K562 (cell line): Measurements from ENCODE around the gene TSPAN18. TPM values are rescaled to one million over a fixed set of nuclear protein-coding genes. Genes with fewer than 3 reads are reported as not detected.

Source experiments
- ATAC-seq: fragments of 200-7000 bp; cut with Tn5 transposase; 3 replicates; pipeline ENCODE4 v1.9.1; 2020; ENCODE audit warnings: moderate library complexity
- BruUV-seq: library from RNA; stranded (reverse); fragments of 400-500 nt; replicated peaks from 2 replicates; lab custom pipeline; 2021; lab: Mats Ljungman, UMichigan
- CTCF ChIA-PET: fragments of 300-600 bp; formaldehyde crosslinking; extraction: SDS; loops from one replicate; lab custom pipeline; 2021; ENCODE audit warnings: low intra/inter-chr PET ratio; lab: Yijun Ruan, JAX
- POLR2A ChIA-PET: fragments of 300-600, 350-650 bp; sonication (Branson Sonifier 250); formaldehyde crosslinking; extraction: SDS; loops from one replicate; lab custom pipeline; 2021; ENCODE audit warnings: antibody characterized with exemption, inconsistent platforms; lab: Yijun Ruan, JAX
- DNase-seq, 4 experiments: peaks; one replicate each; pipeline versions ENCODE4 v3.0.0 to v3.0.0-alpha.2; 2011 to 2018; ENCODE audit warnings: low spot score in 3 of 4, mixed read lengths in 3 of 4; ENCODE audit errors: extremely low read depth in 1 of 4
- FAIRE-seq: peaks from 2 replicates; lab custom pipeline; 2011; peaks lifted over from hg19 to GRCh38; lab: Jason Lieb, UNC
- H2AFZ ChIP-seq: 2 replicates; pipeline ENCODE4 v1.6.0; 2011; ENCODE audit warnings: low read depth, low read length, control low read depth, inconsistent platforms
- H3K27ac ChIP-seq: fragments of 200-600 bp; 3 replicates; pipeline ENCODE4 v1.8.0; 2011; ENCODE audit warnings: low read depth, mild to moderate bottlenecking, control low read depth, inconsistent platforms, low read length, moderate library complexity, mixed read lengths; ENCODE audit errors: extremely low read depth
- H3K27me3 ChIP-seq, 2 experiments: fragments of 300-600 bp in 1 of 2; 2 replicates in 1 of 2; 3 replicates in 1 of 2; pipeline versions ENCODE4 v1.6.0 to v1.8.0; 2011; ENCODE audit warnings: inconsistent platforms in 2 of 2, low read length in 2 of 2, mild to moderate bottlenecking in 1 of 2, mixed read lengths in 1 of 2, moderate library complexity in 1 of 2; ENCODE audit not compliant: control insufficient read depth in 2 of 2, insufficient read depth in 2 of 2
- H3K36me3 ChIP-seq: fragments of 300-600 bp; 3 replicates; pipeline ENCODE4 v1.8.0; 2011; ENCODE audit warnings: mild to moderate bottlenecking, low read length, inconsistent platforms; ENCODE audit not compliant: control insufficient read depth, insufficient read depth
- H3K4me1 ChIP-seq, 2 experiments: fragments of 200-600 bp in 1 of 2; replicated peaks in 1 of 2; 2 replicates in 1 of 2; 3 replicates in 1 of 2; pipeline versions ENCODE4 v1.5.1 to v1.8.0; 2011; ENCODE audit warnings: inconsistent platforms in 2 of 2, low read length in 2 of 2, mild to moderate bottlenecking in 1 of 2, mixed read lengths in 1 of 2, moderate library complexity in 1 of 2; ENCODE audit not compliant: control insufficient read depth in 2 of 2, insufficient read depth in 2 of 2
- H3K4me2 ChIP-seq: 2 replicates; pipeline ENCODE4 v1.6.1; 2011; ENCODE audit warnings: low read length, control low read depth, inconsistent platforms, mixed read lengths; ENCODE audit not compliant: insufficient read depth
- H3K4me3 ChIP-seq: fragments of 200-600 bp; sonication (generic), shearing (Covaris generic); 2 replicates; pipeline ENCODE4 v1.5.1; 2016; ENCODE audit warnings: control low read depth, inconsistent platforms
- H3K79me2 ChIP-seq: fragments of 200-600 bp; 3 replicates; pipeline ENCODE4 v1.8.0; 2011; ENCODE audit warnings: low read length, inconsistent platforms; ENCODE audit not compliant: control insufficient read depth, insufficient read depth
- H3K9ac ChIP-seq, 2 experiments: 2 replicates each; pipeline versions ENCODE4 v1.6.0 to v1.6.1; 2011; ENCODE audit warnings: low read depth in 2 of 2, low read length in 2 of 2, control low read depth in 1 of 2, inconsistent platforms in 1 of 2, mild to moderate bottlenecking in 1 of 2, mixed read lengths in 1 of 2; ENCODE audit not compliant: insufficient read depth in 1 of 2
- H3K9me1 ChIP-seq: one replicate; pipeline ENCODE4 v1.6.0; 2011; ENCODE audit warnings: inconsistent platforms, mild to moderate bottlenecking, low read length, moderate library complexity; ENCODE audit not compliant: control insufficient read depth, insufficient read depth
- H3K9me3 ChIP-seq: replicated peaks from 2 replicates; pipeline ENCODE4 v1.5.1; 2011; ENCODE audit warnings: low read depth, low read length, inconsistent platforms; ENCODE audit not compliant: control insufficient read depth, insufficient read depth
- H4K20me1 ChIP-seq: replicated peaks from 2 replicates; pipeline ENCODE4 v1.6.1; 2011; ENCODE audit warnings: low read length, inconsistent platforms, mixed read lengths; ENCODE audit not compliant: control insufficient read depth, insufficient read depth
- ARID1B ChIP-seq: fragments of 450-650 bp; IDR thresholded peaks from 2 replicates; pipeline ENCODE4 v1.6.1; 2016; ENCODE audit warnings: antibody characterized with exemption, mild to moderate bottlenecking, inconsistent platforms
- BCLAF1 ChIP-seq, 2 experiments: fragments of 450-650 bp in 1 of 2; IDR thresholded peaks; 2 replicates each; pipeline ENCODE4 v1.6.1; 2011 to 2017; ENCODE audit warnings: low read depth in 2 of 2, antibody characterized with exemption in 1 of 2, borderline replicate concordance in 1 of 2, low read length in 1 of 2, mild to moderate bottlenecking in 1 of 2, mixed read lengths in 1 of 2; ENCODE audit not compliant: control insufficient read depth in 1 of 2
- BRF1 ChIP-seq: IDR thresholded peaks from 3 replicates; pipeline ENCODE4 v1.6.1; 2011; ENCODE audit warnings: borderline replicate concordance, mild to moderate bottlenecking; ENCODE audit not compliant: insufficient read length; ENCODE audit errors: extremely low read depth
- GATAD2B ChIP-seq: fragments of 450-650 bp; IDR thresholded peaks from 2 replicates; pipeline ENCODE4 v1.6.1; 2017; ENCODE audit warnings: mild to moderate bottlenecking, borderline replicate concordance
- LCOR ChIP-seq: sonication (generic); formaldehyde crosslinking; IDR thresholded peaks from 2 replicates; pipeline ENCODE4 v1.8.0; 2022; ENCODE audit warnings: mild to moderate bottlenecking, missing genetic modification reagents
- MCM2 ChIP-seq: fragments of 450-650 bp; IDR thresholded peaks from 2 replicates; pipeline ENCODE4 v1.6.1; 2017; ENCODE audit warnings: low read depth, mild to moderate bottlenecking
- NCOA1 ChIP-seq: fragments of 450-650 bp; IDR thresholded peaks from 2 replicates; pipeline ENCODE4 v1.6.1; 2016; ENCODE audit warnings: low read depth
- RBM22 ChIP-seq: fragments of 200-400 bp; formaldehyde crosslinking; IDR thresholded peaks from 2 replicates; pipeline ENCODE4 v1.6.1; 2018; ENCODE audit warnings: low read length, low read depth; ENCODE audit not compliant: poor library complexity, severe bottlenecking
- SAFB2 ChIP-seq: fragments of 200-400 bp; formaldehyde crosslinking; IDR thresholded peaks from 2 replicates; pipeline ENCODE4 v1.6.1; 2018; ENCODE audit warnings: borderline replicate concordance, low read length, low read depth, moderate library complexity; ENCODE audit not compliant: severe bottlenecking
- SREBF2 ChIP-seq: sonication (generic); formaldehyde crosslinking; IDR thresholded peaks from 2 replicates; pipeline ENCODE4 v1.4.0; 2020; ENCODE audit warnings: mild to moderate bottlenecking, missing genetic modification reagents
- STAT5A ChIP-seq: IDR thresholded peaks from 2 replicates; pipeline ENCODE4 v1.6.1; 2012; ENCODE audit warnings: low read length, inconsistent platforms, borderline replicate concordance
- TEAD1 ChIP-seq, 2 experiments: fragments of 450-650 bp in 1 of 2; sonication (generic) in 1 of 2; formaldehyde crosslinking; IDR thresholded peaks; 2 replicates each; pipeline versions ENCODE4 v1.4.0 to v1.8.0; 2020 to 2022; ENCODE audit warnings: mild to moderate bottlenecking in 2 of 2, missing genetic modification reagents in 1 of 2
- ZNF133 ChIP-seq: fragments of 250-450 bp; sonication (Bioruptor Pico); IDR thresholded peaks from 2 replicates; pipeline ENCODE4 v1.4.0; 2020; ENCODE audit warnings: mild to moderate bottlenecking
- ZNF384 ChIP-seq: IDR thresholded peaks from 2 replicates; pipeline ENCODE4 v1.6.1; 2012; ENCODE audit warnings: low read depth, low read length, improper control_type of control experiment
- WGBS: fragments of 100-300 bp; shearing (Covaris generic); methylation state at CpG from one replicate; pipeline ENCODE4 v1.1.6; 2016; ENCODE audit warnings: low coverage, mixed read lengths; ENCODE audit not compliant: insufficient coverage; ENCODE audit errors: missing lambda C conversion rate; 5-methylcytosine and 5-hydroxymethylcytosine counted together
- in situ Hi-C: fragments of 300-500 bp; cut with MboI; formaldehyde crosslinking; loops from 4 replicates; pipeline ENCODE4 v1.15.0; 2018; ENCODE audit warnings: inconsistent platforms, mixed read lengths
- intact Hi-C: fragments of 100-400 bp; cut with micrococcal nuclease; formaldehyde crosslinking; loops from 2 replicates; pipeline ENCODE4 v1.14.2; 2022
- polyA plus RNA-seq, 8 experiments: library from polyadenylated mRNA; depleted of rRNA in 4 of 8; stranded (reverse) in 5 of 8; unstranded in 3 of 8; fragments of >200 nt; fragmentation: Nextera tagmentation in 2 of 8; fragmentation: Illumina TruSeq in 1 of 8; extraction: Ambion mirVana in 2 of 8; extraction: Trizol in 1 of 8; gene quantifications; 2 replicates each; pipeline versions ENCODE4 v1.2.1 to v1.2.3, GENCODE V29; 2011 to 2014; ENCODE audit warnings: inconsistent platforms in 1 of 8, missing spikeins in 1 of 8
- total RNA-seq, 7 experiments: library from RNA; depleted of rRNA in 6 of 7; stranded (reverse); fragments of >200 nt in 6 of 7; fragmentation: Illumina TruSeq in 2 of 7; extraction: Trizol in 2 of 7; gene quantifications; 2 replicates each; pipeline versions ENCODE4 v1.2.1 to v1.2.3, GENCODE V29; 2011 to 2021; ENCODE audit warnings: low replicate concordance in 1 of 7

Gene TSPAN18
- total and polyA plus RNA-seq, 9 of the 15 experiments (the other 6 are each of a cell fraction or from before 2014, with no cell fraction given) = 0.17 to 0.35 (median 0.22) TPM; not detected in 4

- TF ChIP-seq ZNF133 (CRISPR knock-in tag) = no peak
- TF ChIP-seq ARID1B = no peak
- TF ChIP-seq SAFB2 = no peak
- no peak for TF ChIP-seq GATAD2B
- no peak for TF ChIP-seq STAT5A
These were observed 225.3 kb downstream of the TSPAN18 start (continued) for GRCh38 chr11:44952082-44952481.

- Histone ChIP-seq H3K79me2 (no peaks in the 10 kb centered on the region), H3K4me1 (peaks cover 0 to 28% of the 10 kb centered on the region in 2 experiments; a peak in 4 of 5 replicates), H3K4me2 (no peak overlapping the region), H3K9me3 (no peaks in the 10 kb centered on the region), H3K9me1 (no peaks in the 10 kb centered on the region), H4K20me1 (no peaks in the 10 kb centered on the region), H2AFZ (no peak overlapping the region), H3K36me3 (no peaks in the 10 kb centered on the region), H3K4me3 (no peak overlapping the region), H3K27me3 (peaks cover 0 to 40% of the 10 kb centered on the region in 2 experiments; a peak in 2 of 5 replicates), H3K9ac (no peak overlapping the region), H3K27ac (no peak overlapping the region)
- CTCF ChIA-PET = no interaction called here
- no peak for ATAC-seq
- POLR2A ChIA-PET = interaction anchor here (0.6 to 0.9 kb wide), 5 partner anchors 12 to 365 kb away, joined by 3 read pairs; no protein-coding TSS in a partner anchor
- FAIRE-seq = no peak
- intact Hi-C loops (no loop called here), in situ Hi-C loops (no loop called here)
- TF ChIP-seq RBM22 (no peak), ZNF384 (no peak), SREBF2 (CRISPR knock-in tag) (no peak), BRF1 (no peak), NCOA1 (no peak), LCOR (CRISPR knock-in tag) (no peak), TEAD1 (CRISPR knock-in tag; IDR thresholded peaks at IDR 0.05) (no peak), BCLAF1 (IDR thresholded peaks at IDR 0.05; ENCODE audit: borderline replicate concordance in 1 of 2, control insufficient read depth in 1 of 2, low read depth in 2 of 2, low read length in 1 of 2) (no peak), MCM2 (no peak)
- no peak for DNase-seq
- BruUV-seq = no TSS peak
- WGBS = 0% methylated on average over 3 of the region's 3 CpGs
These were observed 225.9 kb downstream of the TSPAN18 start for GRCh38 chr11:44952500-44953260.
